Testis (tissue), 2 donors: Measurements from ENCODE around the gene VDR.

Experiments
- CTCF ChIP-seq, 3 experiments: fragments of 450-650 bp in 2 of 3; fragments of 200-600 bp in 1 of 3; sonication (generic) in 1 of 3; IDR thresholded peaks; one replicate each; pipeline ENCODE4 v1.5.1; 2016 to 2019; ENCODE audit warnings: antibody characterized with exemption in 3 of 3, mild to moderate bottlenecking in 2 of 3, moderate library complexity in 1 of 3
- POLR2A ChIP-seq: fragments of 450-650 bp; IDR thresholded peaks from one replicate; pipeline ENCODE4 v1.6.1; 2017; ENCODE audit warnings: antibody characterized with exemption, mild to moderate bottlenecking, moderate library complexity

GRCh38 chr12:47823422-47824086 lies 81.2 kb downstream of the VDR start:
- no peak for TF ChIP-seq CTCF (IDR thresholded peaks at IDR 0.05)
- no peak for TF ChIP-seq POLR2A
